Measurements from ENCODE around the gene MBNL2. TPM values are rescaled to one million over a fixed set of nuclear protein-coding genes. Genes with fewer than 3 reads are reported as not detected.

Gene MBNL2
- total RNA-seq, 2 experiments from 2014 or later = 2.7 to 7.4 TPM

DNA sequence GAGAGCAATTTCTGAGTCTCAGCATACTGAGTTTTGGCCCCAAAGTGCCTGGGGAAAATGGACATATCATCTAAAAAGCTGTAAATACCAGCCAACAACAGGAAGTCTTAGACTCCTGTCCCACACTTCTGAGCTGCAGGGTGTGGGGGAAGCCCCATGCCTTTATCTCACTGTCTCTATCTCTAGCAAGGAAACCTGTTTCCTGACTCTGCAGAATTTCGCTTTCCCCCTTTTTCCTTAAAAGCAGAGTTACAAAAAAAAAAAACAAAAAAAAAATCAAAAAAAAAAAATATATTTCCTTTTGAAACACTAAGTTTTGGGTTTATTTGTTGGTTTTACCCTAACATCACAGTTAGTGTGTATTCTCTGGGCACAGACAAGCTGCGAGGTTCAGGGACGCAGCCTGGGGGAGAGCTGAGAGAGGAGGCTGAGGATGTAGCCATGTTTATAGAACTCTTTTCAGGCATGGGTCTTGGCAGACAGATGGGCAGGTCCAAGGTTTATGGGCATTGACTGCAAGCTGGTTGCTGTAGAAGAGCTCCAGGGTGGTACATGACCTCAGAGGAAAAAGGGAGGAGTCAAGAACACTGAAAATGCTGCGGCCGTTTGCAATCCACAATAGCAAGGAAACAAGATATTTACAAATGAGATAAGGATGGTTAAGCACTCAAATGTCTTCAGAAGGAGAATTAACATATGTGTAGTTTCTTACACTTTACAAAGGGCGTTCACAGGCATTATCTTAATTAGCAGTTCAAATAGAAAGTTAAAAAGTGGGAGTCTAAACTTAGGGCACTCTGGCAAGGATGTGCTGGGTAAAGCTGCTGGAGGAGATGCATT is 4.9 kb downstream of the MBNL2 start:
- no peaks in the 10 kb centered on the region for H3K9me3 ChIP-seq (ENCODE audit: low read length)
- H3K79me2 ChIP-seq (ENCODE audit: insufficient read depth, low read depth, low read length) = peaks cover 56% of the 10 kb centered on the region
- ChIA-PET POLR2A (interaction anchor here (0.6 kb wide), 1 partner anchor 20 kb away, joined by 3 read pairs; no protein-coding TSS in a partner anchor), CTCF (ENCODE audit: unreplicated experiment) (no interaction called here)
- H2AFZ ChIP-seq (ENCODE audit: low read length) = 0 out of 2 replicates have a peak overlapping the region, but pooled peaks have one; percentile 39
- H3K4me3 ChIP-seq (ENCODE audit: low read depth, low read length, poor library complexity, severe bottlenecking) = peak overlapping the region; percentile 89
- peak; percentile 24 for DNase-seq (ENCODE audit: low spot score)
- no peaks in the 10 kb centered on the region for H4K20me1 ChIP-seq (ENCODE audit: insufficient read depth, low read length)
- H3K36me3 ChIP-seq (ENCODE audit: insufficient read depth, low read length) = no peaks in the 10 kb centered on the region
- H3K27ac ChIP-seq (ENCODE audit: low read depth, low read length, poor library complexity, severe bottlenecking) = peak overlapping the region; percentile 59
- no TSS peak for BruUV-seq (replicated peaks)
- H3K4me2 ChIP-seq (ENCODE audit: low read length) = peak overlapping the region; percentile 94
- TF ChIP-seq CTCF (conservative IDR thresholded peaks at IDR 0.05; ENCODE audit: low read length) (no peak), EZH2phosphoT487 (IDR thresholded peaks at IDR 0.05; ENCODE audit: borderline replicate concordance, low read depth, low read length) (no peak)
- no peaks in the 10 kb centered on the region for H3K9me2 ChIP-seq (ENCODE audit: insufficient read depth, low read length)
- H3K4me1 ChIP-seq (ENCODE audit: insufficient read depth, low read length, poor library complexity, severe bottlenecking) = peaks cover 34% of the 10 kb centered on the region
- intact Hi-C loops (cut with micrococcal nuclease; ENCODE audit: unreplicated experiment) = loop anchor here (10.0 kb wide), 1 partner anchor 118 kb away; no protein-coding TSS in a partner anchor

DNA sequence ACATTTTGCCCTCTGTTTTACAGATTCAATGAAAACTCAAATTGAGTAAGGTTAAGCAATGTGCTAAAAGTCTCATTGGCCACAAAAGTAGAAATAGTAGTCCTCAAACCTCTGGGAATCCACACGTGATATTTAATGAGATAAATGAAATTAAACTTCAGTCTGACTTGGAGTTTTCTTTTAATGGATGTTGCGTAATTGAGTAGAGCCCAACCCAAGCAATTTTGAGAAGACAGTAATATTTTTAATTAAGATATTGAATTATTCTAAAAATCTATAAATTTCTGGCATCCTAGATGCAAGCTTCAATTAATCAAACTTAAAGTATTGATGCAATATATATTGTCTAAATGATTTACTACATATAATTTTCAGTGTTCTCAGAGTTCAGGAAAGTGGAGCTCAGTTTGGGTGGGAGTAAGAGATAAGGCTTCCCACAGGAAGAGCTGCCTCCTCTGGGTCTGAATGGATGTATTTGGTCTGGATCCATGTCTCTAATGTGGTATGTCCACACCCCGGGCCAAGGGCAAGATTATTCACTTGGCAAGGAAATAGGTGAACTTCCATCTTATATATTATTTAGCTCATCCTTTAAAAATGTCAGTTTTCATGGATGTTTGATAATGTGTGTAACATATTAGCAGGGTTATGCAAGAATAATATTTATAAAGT is 6.9 kb downstream of the MBNL2 start:
- H3K79me2 ChIP-seq (ENCODE audit: insufficient read depth, low read depth, low read length) = peaks cover 37% of the 10 kb centered on the region
- no peak for TF ChIP-seq EZH2phosphoT487 (IDR thresholded peaks at IDR 0.05; ENCODE audit: borderline replicate concordance, low read depth, low read length)
- TF ChIP-seq CTCF (conservative IDR thresholded peaks at IDR 0.05; ENCODE audit: low read length) = no peak
- peaks cover 34% of the 10 kb centered on the region for H3K4me1 ChIP-seq (ENCODE audit: insufficient read depth, low read length, poor library complexity, severe bottlenecking)
- H3K9me2 ChIP-seq (ENCODE audit: insufficient read depth, low read length) = no peaks in the 10 kb centered on the region
- DNase-seq (ENCODE audit: low spot score) = no peak
- CTCF ChIA-PET (ENCODE audit: unreplicated experiment) = no interaction called here
- H3K4me3 ChIP-seq (ENCODE audit: low read depth, low read length, poor library complexity, severe bottlenecking) = no peak overlapping the region
- POLR2A ChIA-PET = interaction anchor here (0.6 to 1.4 kb wide), 4 partner anchors 10 to 247 kb away, joined by 3 to 5 read pairs (median 3); no protein-coding TSS in a partner anchor
- no peaks in the 10 kb centered on the region for H4K20me1 ChIP-seq (ENCODE audit: insufficient read depth, low read length)
- no TSS peak for BruUV-seq (replicated peaks)
- no peaks in the 10 kb centered on the region for H3K9me3 ChIP-seq (ENCODE audit: low read length)
- H3K36me3 ChIP-seq (ENCODE audit: insufficient read depth, low read length) = no peaks in the 10 kb centered on the region
- no peak overlapping the region for H2AFZ ChIP-seq (ENCODE audit: low read length)
- no peak overlapping the region for H3K4me2 ChIP-seq (ENCODE audit: low read length)
- intact Hi-C loops (cut with micrococcal nuclease; ENCODE audit: unreplicated experiment) = loop anchor here (10.0 kb wide), 1 partner anchor 116 kb away; no protein-coding TSS in a partner anchor
- H3K27ac ChIP-seq (ENCODE audit: low read depth, low read length, poor library complexity, severe bottlenecking) = no peak overlapping the region

All from OCI-LY7 (cell line).